Measurements from ENCODE around the gene ZNF18.

GRCh38 chr17:11981862-11982261, 15.4 kb downstream of the ZNF18 start:
- TF ChIP-seq PATZ1 (CRISPR knock-in tag; IDR thresholded peaks at IDR 0.05; ENCODE audit: borderline replicate concordance) = no peak
- TF ChIP-seq PPARA (CRISPR knock-in tag; IDR thresholded peaks at IDR 0.05; ENCODE audit: borderline replicate concordance) = no peak
- no peak for TF ChIP-seq ZFP30 (CRISPR knock-in tag; IDR thresholded peaks at IDR 0.05)
- TF ChIP-seq SNAI2 (CRISPR knock-in tag; IDR thresholded peaks at IDR 0.05) = no peak
- TF ChIP-seq GLIS3 (CRISPR knock-in tag; IDR thresholded peaks at IDR 0.05) = no peak
- TF ChIP-seq TCF4 (CRISPR knock-in tag; IDR thresholded peaks at IDR 0.05; ENCODE audit: borderline replicate concordance) = no peak
- no peak for TF ChIP-seq ESRRG (CRISPR knock-in tag; IDR thresholded peaks at IDR 0.05)
- TF ChIP-seq TOX (CRISPR knock-in tag; IDR thresholded peaks at IDR 0.05; ENCODE audit: borderline replicate concordance) = no peak
- TF ChIP-seq ZNF8 (CRISPR knock-in tag; IDR thresholded peaks at IDR 0.05) = no peak
- no peak for TF ChIP-seq ARNTL (CRISPR knock-in tag; IDR thresholded peaks at IDR 0.05; ENCODE audit: borderline replicate concordance, low read depth)
- TF ChIP-seq BACH2 (CRISPR knock-in tag; IDR thresholded peaks at IDR 0.05; ENCODE audit: borderline replicate concordance) = no peak
- no peak for TF ChIP-seq ZNF70 (CRISPR knock-in tag; IDR thresholded peaks at IDR 0.05)
- no peak for TF ChIP-seq ZFP3 (CRISPR knock-in tag; IDR thresholded peaks at IDR 0.05)
